DOHH2 (cell line): Measurements from ENCODE around the gene TMEM273.

Experiments used
- EZH2phosphoT487 ChIP-seq: fragments of 200-600 bp; sonication (generic); IDR thresholded peaks from 2 replicates; pipeline ENCODE4 v1.6.1; 2017; ENCODE audit warnings: borderline replicate concordance, mild to moderate bottlenecking, antibody characterized with exemption, low read length, moderate library complexity, mixed read lengths
- TF ChIP-seq, protein P1 (sequence below): fragments of 200-600 bp; sonication (generic); IDR thresholded peaks from one replicate; pipeline ENCODE4 v1.5.1; 2014; ENCODE audit warnings: antibody characterized with exemption, mild to moderate bottlenecking, low read depth, low read length; ENCODE audit not compliant: poor library complexity, severe bottlenecking

DNA sequence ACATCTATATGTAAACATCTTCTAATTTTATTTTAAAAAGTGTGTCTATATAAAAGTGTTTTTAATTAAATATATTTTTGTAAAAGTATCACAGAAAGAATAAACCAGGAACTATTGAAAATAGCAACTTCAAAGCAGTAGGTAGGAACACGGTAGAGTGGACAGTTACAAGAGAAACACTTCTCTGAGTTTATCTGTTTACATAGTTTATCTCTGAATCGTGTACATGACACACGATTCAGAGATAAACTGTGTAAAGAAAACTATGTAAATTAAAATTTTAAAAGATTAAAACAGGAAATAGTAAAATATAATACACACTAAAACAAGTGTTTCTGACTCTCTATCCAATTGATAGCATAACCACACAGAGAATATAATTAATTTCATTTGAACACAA is 29.3 kb downstream of the TMEM273 start:
- TF ChIP-seq, protein P1, sequence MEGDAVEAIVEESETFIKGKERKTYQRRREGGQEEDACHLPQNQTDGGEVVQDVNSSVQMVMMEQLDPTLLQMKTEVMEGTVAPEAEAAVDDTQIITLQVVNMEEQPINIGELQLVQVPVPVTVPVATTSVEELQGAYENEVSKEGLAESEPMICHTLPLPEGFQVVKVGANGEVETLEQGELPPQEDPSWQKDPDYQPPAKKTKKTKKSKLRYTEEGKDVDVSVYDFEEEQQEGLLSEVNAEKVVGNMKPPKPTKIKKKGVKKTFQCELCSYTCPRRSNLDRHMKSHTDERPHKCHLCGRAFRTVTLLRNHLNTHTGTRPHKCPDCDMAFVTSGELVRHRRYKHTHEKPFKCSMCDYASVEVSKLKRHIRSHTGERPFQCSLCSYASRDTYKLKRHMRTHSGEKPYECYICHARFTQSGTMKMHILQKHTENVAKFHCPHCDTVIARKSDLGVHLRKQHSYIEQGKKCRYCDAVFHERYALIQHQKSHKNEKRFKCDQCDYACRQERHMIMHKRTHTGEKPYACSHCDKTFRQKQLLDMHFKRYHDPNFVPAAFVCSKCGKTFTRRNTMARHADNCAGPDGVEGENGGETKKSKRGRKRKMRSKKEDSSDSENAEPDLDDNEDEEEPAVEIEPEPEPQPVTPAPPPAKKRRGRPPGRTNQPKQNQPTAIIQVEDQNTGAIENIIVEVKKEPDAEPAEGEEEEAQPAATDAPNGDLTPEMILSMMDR: no peak
- TF ChIP-seq EZH2phosphoT487: no peak
